SU-DHL-6 (cell line): ENCODE measurements around the gene TLN1.

Experiments
- CTCF ChIP-seq: fragments of 200-600 bp; sonication (generic); IDR thresholded peaks from one replicate; pipeline ENCODE4 v1.5.1; 2017; ENCODE audit warnings: antibody characterized with exemption, mild to moderate bottlenecking, low read length, moderate library complexity; ENCODE audit not compliant: insufficient read depth, poor library complexity, severe bottlenecking
- EZH2phosphoT487 ChIP-seq: fragments of 200-600 bp; sonication (generic), shearing (Covaris generic); conservative IDR thresholded peaks from 2 replicates; pipeline ENCODE4 v1.6.1; 2018; ENCODE audit warnings: mild to moderate bottlenecking, antibody characterized with exemption, low read length, moderate library complexity, mixed read lengths

- no peak for TF ChIP-seq EZH2phosphoT487
- no peak for TF ChIP-seq CTCF
Measured at GRCh38 chr9:35697486-35697885, 34.5 kb downstream of the TLN1 start.
